ENCODE data around the gene SMU1.

Gene SMU1

GRCh38 chr9:33105504-33105903 lies 29.0 kb upstream of the SMU1 start:
- H3K27ac ChIP-seq = no peak overlapping the region
- no peak for TF ChIP-seq CTCF (conservative IDR thresholded peaks at IDR 0.05)

GRCh38 chr9:33104401-33104800 lies 27.9 kb upstream of the SMU1 start:
- TF ChIP-seq CTCF (conservative IDR thresholded peaks at IDR 0.05) = no peak

GRCh38 chr9:33103501-33104281 lies 27.2 kb upstream of the SMU1 start:
- no peak for TF ChIP-seq CTCF (conservative IDR thresholded peaks at IDR 0.05)
- no peak overlapping the region for H3K27ac ChIP-seq

More at GRCh38 chr9:33104401-33104800, 27.9 kb upstream of the SMU1 start:
- H3K27ac ChIP-seq = no peak overlapping the region

- no peak for TF ChIP-seq CTCF (conservative IDR thresholded peaks at IDR 0.05)
- no peak overlapping the region for H3K27ac ChIP-seq
Measured at GRCh38 chr9:33102551-33103210, 26.2 kb upstream of the SMU1 start.

GRCh38 chr9:33101104-33101951 lies 24.9 kb upstream of the SMU1 start:
- no peak for TF ChIP-seq CTCF (conservative IDR thresholded peaks at IDR 0.05)
- H3K27ac ChIP-seq = no peak overlapping the region

- no peak for TF ChIP-seq CTCF (conservative IDR thresholded peaks at IDR 0.05)
- H3K27ac ChIP-seq = no peak overlapping the region
Measured at GRCh38 chr9:33099754-33100153, 23.3 kb upstream of the SMU1 start.

- no peak overlapping the region for H3K27ac ChIP-seq
- no peak for TF ChIP-seq CTCF (conservative IDR thresholded peaks at IDR 0.05)
Measured at GRCh38 chr9:33097192-33097591, 20.7 kb upstream of the SMU1 start.

All from VCaP (cell line).